ENCODE data around the gene GLT1D1.

- TF ChIP-seq SPI1 (IDR thresholded peaks at IDR 0.05; ENCODE audit: low read depth, low read length) (no peak), TAF1 (IDR thresholded peaks at IDR 0.05; ENCODE audit: low read depth, low read length) (no peak), POLR2A (IDR thresholded peaks at IDR 0.05; ENCODE audit: low read depth, low read length) (no peak), POLR2AphosphoS5 (IDR thresholded peaks at IDR 0.05; ENCODE audit: low read depth, low read length) (no peak)
These were observed 49.5 kb upstream of the GLT1D1 start for GRCh38 chr12:128803788-128804187.

All from GM12891 (cell line).